Progenitor cell of endocrine pancreas (in vitro differentiated cells): ENCODE measurements around the gene VTI1B. TPM values are rescaled to one million over a fixed set of nuclear protein-coding genes. Genes with fewer than 3 reads are reported as not detected.
"Not testable (repeated sequence)": the region's sequence is repeated elsewhere in the genome, so short reads cannot be mapped to it uniquely, and the experiment has no call there.

Source experiments
- DNase-seq: peaks from one replicate; pipeline ENCODE4 v3.0.0; 2021; ENCODE audit warnings: low spot score; ENCODE audit not compliant: unreplicated experiment
- H3K27ac Mint-ChIP-seq: 2 replicates; pipeline ENCODE4 v1.8.0; 2021; ENCODE audit warnings: mild to moderate bottlenecking, moderate library complexity, mixed read lengths
- H3K27me3 Mint-ChIP-seq: 2 replicates; pipeline ENCODE4 v1.8.0; 2021; ENCODE audit warnings: mixed read lengths
- H3K36me3 Mint-ChIP-seq: 2 replicates; pipeline ENCODE4 v1.8.0; 2022; ENCODE audit warnings: mixed read lengths; ENCODE audit not compliant: insufficient read depth
- H3K4me1 Mint-ChIP-seq: 2 replicates; pipeline ENCODE4 v1.8.0; 2021; ENCODE audit warnings: low read depth, mixed read lengths
- H3K4me3 Mint-ChIP-seq: 2 replicates; pipeline ENCODE4 v1.8.0; 2021; ENCODE audit warnings: low read depth, mild to moderate bottlenecking, moderate library complexity, mixed read lengths
- H3K9me3 Mint-ChIP-seq: 2 replicates; pipeline ENCODE4 v1.8.0; 2021; ENCODE audit warnings: low read depth, mixed read lengths
- CTCF ChIP-seq: fragments of 200-600 bp; sonication (generic); IDR thresholded peaks from one replicate; pipeline ENCODE4 v1.5.0; 2021; ENCODE audit warnings: antibody characterized with exemption, mild to moderate bottlenecking; ENCODE audit not compliant: unreplicated experiment
- total RNA-seq: library from RNA; stranded (reverse); gene quantifications from 2 replicates; pipeline ENCODE4 v1.2.1, GENCODE V29; 2021

VTI1B gene
- total RNA-seq, 1 donor from 2014 or later, result 99.0 TPM

GRCh38 chr14:67704484-67705089 lies 30.2 kb upstream of the VTI1B start:
- Mint-ChIP-seq H3K9me3 (no peaks in the 10 kb centered on the region), H3K27me3 (no peaks in the 10 kb centered on the region), H3K27ac (no peak overlapping the region), H3K36me3 (no peaks in the 10 kb centered on the region), H3K4me3 (no peak overlapping the region), H3K4me1 (peaks cover 5% of the 10 kb centered on the region)
- peak; percentile 70 for TF ChIP-seq CTCF
- DNase-seq, result no peak

GRCh38 chr14:67703997-67704396 lies 29.6 kb upstream of the VTI1B start:
- H3K36me3 Mint-ChIP-seq, result no peaks in the 10 kb centered on the region
- H3K4me1 Mint-ChIP-seq, result peaks cover 5% of the 10 kb centered on the region
- H3K4me3 Mint-ChIP-seq, result no peak overlapping the region
- no peak for TF ChIP-seq CTCF
- H3K27me3 Mint-ChIP-seq, result no peaks in the 10 kb centered on the region
- no peak for DNase-seq
- no peak overlapping the region for H3K27ac Mint-ChIP-seq
- H3K9me3 Mint-ChIP-seq, result no peaks in the 10 kb centered on the region

GRCh38 chr14:67701492-67701891 lies 27.1 kb upstream of the VTI1B start, which contains the start of gene RDH12:
Gene RDH12 (plus strand): TSS chr14:67701886. CDS start chr14:67722643, 20,757 bp downstream.
- H3K27me3 Mint-ChIP-seq, result not testable (repeated sequence)

GRCh38 chr14:67698179-67698578 lies 23.7 kb upstream of the VTI1B start:
- no peaks in the 10 kb centered on the region for H3K36me3 Mint-ChIP-seq
- peaks cover 2% of the 10 kb centered on the region for H3K27me3 Mint-ChIP-seq
- TF ChIP-seq CTCF, result no peak
- H3K27ac Mint-ChIP-seq, result no peak overlapping the region
- no peak for DNase-seq
- no peaks in the 10 kb centered on the region for H3K9me3 Mint-ChIP-seq
- H3K4me3 Mint-ChIP-seq, result no peak overlapping the region
- H3K4me1 Mint-ChIP-seq, result peaks cover 12% of the 10 kb centered on the region

More at GRCh38 chr14:67701492-67701891, 27.1 kb upstream of the VTI1B start, which contains the start of gene RDH12:
- not testable (repeated sequence) for H3K4me3 Mint-ChIP-seq, H3K36me3 Mint-ChIP-seq, H3K27ac Mint-ChIP-seq, H3K9me3 Mint-ChIP-seq, H3K4me1 Mint-ChIP-seq, DNase-seq

GRCh38 chr14:67697006-67697405 lies 22.6 kb upstream of the VTI1B start:
- TF ChIP-seq CTCF, result no peak
- H3K4me3 Mint-ChIP-seq, result no peak overlapping the region
- no peaks in the 10 kb centered on the region for H3K9me3 Mint-ChIP-seq
- H3K27ac Mint-ChIP-seq, result no peak overlapping the region
- peaks cover 2% of the 10 kb centered on the region for H3K36me3 Mint-ChIP-seq
- H3K4me1 Mint-ChIP-seq, result peaks cover 17% of the 10 kb centered on the region
- peaks cover 2% of the 10 kb centered on the region for H3K27me3 Mint-ChIP-seq
- no peak for DNase-seq

GRCh38 chr14:67695394-67695949 lies 21.0 kb upstream of the VTI1B start, which contains the start of gene RDH11:
Gene RDH11 (minus strand): TSS chr14:67695764. CDS start chr14:67695703, 61 bp downstream.
- Mint-ChIP-seq H3K9me3 (no peaks in the 10 kb centered on the region), H3K27ac (peak within 1 kb of the TSS; percentile 97), H3K4me1 (peaks cover 17% of the 10 kb centered on the region), H3K4me3 (peak within 1 kb of the TSS; percentile 95), H3K36me3 (peaks cover 8% of the 10 kb centered on the region), H3K27me3 (peaks cover 2% of the 10 kb centered on the region)
- DNase-seq, result peak; percentile 58
- no peak for TF ChIP-seq CTCF
